SW480 (cell line): ENCODE data around the gene SPATA2.

Source experiments
- DNase-seq: peaks from one replicate; pipeline ENCODE4 v3.0.0-alpha.2; 2016; ENCODE audit warnings: low spot score

The SPATA2 gene

GRCh38 chr20:49929142-49929494 is 13.8 kb upstream of the SPATA2 start:
- DNase-seq, result no peak

GRCh38 chr20:49928411-49929141 is 13.2 kb upstream of the SPATA2 start:
- DNase-seq, result peak; percentile 90

GRCh38 chr20:49925901-49926454 is 10.6 kb upstream of the SPATA2 start:
- DNase-seq, result no peak

- DNase-seq, result no peak
Observed at GRCh38 chr20:49924247-49924646, 8.9 kb upstream of the SPATA2 start.

- no peak for DNase-seq
Observed at GRCh38 chr20:49919461-49919860, 4.1 kb upstream of the SPATA2 start.

- no peak for DNase-seq
Observed at GRCh38 chr20:49919009-49919408, 3.7 kb upstream of the SPATA2 start.

- DNase-seq, result no peak
Observed at GRCh38 chr20:49918446-49918845, 3.1 kb upstream of the SPATA2 start.

GRCh38 chr20:49916146-49917002 is 1.0 kb upstream of the SPATA2 start:
- peak; percentile 83 for DNase-seq

GRCh38 chr20:49915118-49915379 is 280 bp downstream of the SPATA2 start:
- DNase-seq, result no peak

- DNase-seq, result no peak
Observed at GRCh38 chr20:49914310-49915117, 815 bp downstream of the SPATA2 start.

- DNase-seq, result no peak
Observed at GRCh38 chr20:49913399-49914047, 1.8 kb downstream of the SPATA2 start.

- DNase-seq, result no peak
Observed at GRCh38 chr20:49910340-49910706, 5.0 kb downstream of the SPATA2 start.

- no peak for DNase-seq
Observed at GRCh38 chr20:49909499-49910339, 5.6 kb downstream of the SPATA2 start.

- no peak for DNase-seq
Observed at GRCh38 chr20:49908258-49908565, 7.1 kb downstream of the SPATA2 start.

- DNase-seq, result no peak
Observed at GRCh38 chr20:49907405-49908257, 7.7 kb downstream of the SPATA2 start.

GRCh38 chr20:49906615-49907154 is 8.6 kb downstream of the SPATA2 start:
- no peak for DNase-seq

- DNase-seq, result no peak
Observed at GRCh38 chr20:49906101-49906604, 9.2 kb downstream of the SPATA2 start.

GRCh38 chr20:49905415-49906091 is 9.8 kb downstream of the SPATA2 start:
- DNase-seq, result no peak
